ENCODE measurements around the gene P2RY2. TPM values are rescaled to one million over a fixed set of nuclear protein-coding genes. Genes with fewer than 3 reads are reported as not detected.

The P2RY2 gene
- total RNA-seq (2013): 6.3 TPM
- polyA plus RNA-seq (10 to 100 TPM in 2 of 3 donors, 1 to 10 TPM in 1; 2.8 to 24.1 (median 12.7) TPM), polyA minus RNA-seq (19.0 and 20.3 TPM in 2 replicates), total RNA-seq (2.0 to 18.3 (median 10.5) reads per million in 11 experiments)

GRCh38 chr11:73218106-73218829 lies at the start of gene P2RY2:
P2RY2 (plus strand) TSS chr11:73218281; CDS start chr11:73234160, 15,879 bp downstream.
- H2AFZ ChIP-seq (ENCODE audit: insufficient read depth, low read depth, low read length, poor library complexity, severe bottlenecking): peak within 1 kb of the TSS; percentile 68
- H3K4me3 ChIP-seq (replicated peaks in 1 of 3; ENCODE audit: low read depth in 2 of 3, low read length in 3 of 3): peak within 1 kb of the TSS; percentile 66 to 85 (median 85)
- Mint-ChIP-seq H3K27me3 (ENCODE audit: low read depth in 3 of 3) (peaks cover 0 to 2% (median 0%) of the 10 kb centered on the region in 3 donors), H3K36me3 (peaks cover 16 to 35% of the 10 kb centered on the region in 2 donors), H3K9me3 (no peaks in the 10 kb centered on the region), H3K27ac (peak within 1 kb of the TSS; percentile 93 to 97 (median 96)), H3K4me1 (peaks cover 90% of the 10 kb centered on the region), H3K4me3 (peak within 1 kb of the TSS; percentile 94 to 98)
- H3K36me3 ChIP-seq (replicated peaks in 1 of 2; ENCODE audit: control insufficient read depth in 1 of 2, insufficient read depth in 2 of 2, low read length in 2 of 2): no peaks in the 10 kb centered on the region
- H3K4me2 ChIP-seq (replicated peaks; ENCODE audit: extremely low read depth, low read length, poor library complexity, severe bottlenecking): peak within 1 kb of the TSS; percentile 87
- H3K9ac ChIP-seq (ENCODE audit: insufficient read depth, low read length, poor library complexity, severe bottlenecking): peak within 1 kb of the TSS; percentile 80
- WGBS (ENCODE audit: insufficient coverage): under 1% methylated on average over 71 of the region's 81 CpGs
- peak; percentile 77 to 88 (median 80) for DNase-seq
- peaks cover 97% of the 10 kb centered on the region for H3K79me2 ChIP-seq (ENCODE audit: insufficient read depth, low read length)
- intact Hi-C loops (cut with micrococcal nuclease): loop anchor here in 1 of 2 donors (1.0 to 5.0 kb wide), 2 partner anchors 33 to 69 kb away; no protein-coding TSS in a partner anchor
- peaks cover 91 to 94% of the 10 kb centered on the region in 2 donors for H3K4me1 ChIP-seq (ENCODE audit: control insufficient read depth in 1 of 2, insufficient read depth in 2 of 2, low read length in 2 of 2)
- peaks cover 47% of the 10 kb centered on the region for H4K20me1 ChIP-seq (ENCODE audit: insufficient read depth, low read length)
- no peaks in the 10 kb centered on the region for H3K27me3 ChIP-seq (ENCODE audit: control insufficient read depth in 2 of 2, insufficient read depth in 2 of 2, low read length in 2 of 2)
- H3K9me3 ChIP-seq (replicated peaks in 1 of 2; ENCODE audit: control insufficient read depth in 1 of 2, insufficient read depth in 1 of 2, low read length in 2 of 2): no peaks in the 10 kb centered on the region
- peak within 1 kb of the TSS; percentile 79 to 82 for H3K27ac ChIP-seq (ENCODE audit: low read depth in 1 of 2, low read length in 2 of 2)
- TF ChIP-seq CTCF (IDR thresholded peaks at IDR 0.05): peak; percentile 79

GRCh38 chr11:73168925-73169579 lies 49.0 kb upstream of the P2RY2 start:
- no peak for TF ChIP-seq CTCF (IDR thresholded peaks at IDR 0.05)
- 90% methylated on average over 7 of the region's 11 CpGs for WGBS (ENCODE audit: insufficient coverage)
- Histone ChIP-seq H3K9ac (ENCODE audit: insufficient read depth, low read length, poor library complexity, severe bottlenecking) (no peak overlapping the region), H3K4me1 (ENCODE audit: control insufficient read depth in 1 of 2, insufficient read depth in 2 of 2, low read length in 2 of 2) (no peaks in the 10 kb centered on the region), H3K9me3 (replicated peaks in 1 of 2; ENCODE audit: control insufficient read depth in 1 of 2, insufficient read depth in 1 of 2, low read length in 2 of 2) (no peaks in the 10 kb centered on the region), H4K20me1 (ENCODE audit: insufficient read depth, low read length) (no peaks in the 10 kb centered on the region), H3K27me3 (ENCODE audit: control insufficient read depth in 2 of 2, insufficient read depth in 2 of 2, low read length in 2 of 2) (no peaks in the 10 kb centered on the region), H3K4me3 (replicated peaks in 1 of 3; ENCODE audit: low read depth in 2 of 3, low read length in 3 of 3) (no peak overlapping the region), H3K36me3 (replicated peaks in 1 of 2; ENCODE audit: control insufficient read depth in 1 of 2, insufficient read depth in 2 of 2, low read length in 2 of 2) (no peaks in the 10 kb centered on the region), H3K79me2 (ENCODE audit: insufficient read depth, low read length) (no peaks in the 10 kb centered on the region), H2AFZ (ENCODE audit: insufficient read depth, low read depth, low read length, poor library complexity, severe bottlenecking) (no peak overlapping the region), H3K27ac (ENCODE audit: low read depth in 1 of 2, low read length in 2 of 2) (no peak overlapping the region), H3K4me2 (replicated peaks; ENCODE audit: extremely low read depth, low read length, poor library complexity, severe bottlenecking) (no peak overlapping the region)
- no peak for DNase-seq
- Mint-ChIP-seq H3K9me3 (no peaks in the 10 kb centered on the region), H3K4me3 (no peak overlapping the region), H3K36me3 (no peaks in the 10 kb centered on the region), H3K27ac (peak overlapping the region in 1 of 7 donors; percentile 12), H3K4me1 (peaks cover 16% of the 10 kb centered on the region), H3K27me3 (ENCODE audit: low read depth in 3 of 3) (peaks cover 0 to 1% (median 0%) of the 10 kb centered on the region in 3 donors)
- intact Hi-C loops (cut with micrococcal nuclease): no loop called here

Data from CD14-positive monocyte (primary cell).